Measurements from ENCODE around the gene SPOCK3. TPM values are rescaled to one million over a fixed set of nuclear protein-coding genes. Genes with fewer than 3 reads are reported as not detected.
A peak's percentile ranks its signal among the peaks of the same experiment; 100 is the strongest.

The SPOCK3 gene
- total and polyA plus RNA-seq, 2 donors from 2014 or later, result 0.25 to 0.84 TPM

DNA sequence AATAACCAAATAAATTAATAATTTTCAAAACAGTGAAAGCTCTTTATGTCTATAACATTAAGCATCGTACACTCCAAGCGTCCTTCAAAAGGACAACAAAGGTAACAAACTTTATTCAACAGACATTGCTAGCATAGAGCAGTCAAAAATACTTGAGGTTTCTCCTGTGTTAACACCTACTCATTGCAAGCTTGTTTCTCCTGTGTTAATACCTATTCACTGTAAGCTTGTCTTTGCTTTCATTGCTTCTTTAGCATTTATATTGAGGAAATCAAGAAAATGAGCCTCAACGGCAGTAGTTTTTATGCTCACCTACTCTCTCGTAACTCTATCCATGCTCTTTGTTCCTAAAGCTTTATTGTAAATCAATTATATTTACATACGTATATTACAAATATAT lies 3.5 kb downstream of the SPOCK3 start:
- Histone ChIP-seq H3K9me3 (ENCODE audit: control insufficient read depth in 2 of 3, insufficient read depth in 1 of 3, low read length in 3 of 3) (no peaks in the 10 kb centered on the region), H3K27ac (ENCODE audit: low read depth in 2 of 2, low read length in 2 of 2) (no peak overlapping the region), H3K9ac (ENCODE audit: low read length in 3 of 3) (no peak overlapping the region), H3K4me3 (ENCODE audit: low read length in 3 of 3) (no peak overlapping the region), H3K27me3 (ENCODE audit: control insufficient read depth, insufficient read depth, low read length) (no peaks in the 10 kb centered on the region), H3K36me3 (ENCODE audit: control insufficient read depth in 2 of 3, insufficient read depth in 3 of 3, low read length in 3 of 3) (no peaks in the 10 kb centered on the region), H3K4me1 (ENCODE audit: control insufficient read depth in 2 of 3, insufficient read depth in 2 of 3, low read depth in 1 of 3, low read length in 3 of 3) (no peaks in the 10 kb centered on the region)
- intact Hi-C loops (cut with DNase I), result no loop called here
- no peak for FAIRE-seq
- TF ChIP-seq, protein P1, sequence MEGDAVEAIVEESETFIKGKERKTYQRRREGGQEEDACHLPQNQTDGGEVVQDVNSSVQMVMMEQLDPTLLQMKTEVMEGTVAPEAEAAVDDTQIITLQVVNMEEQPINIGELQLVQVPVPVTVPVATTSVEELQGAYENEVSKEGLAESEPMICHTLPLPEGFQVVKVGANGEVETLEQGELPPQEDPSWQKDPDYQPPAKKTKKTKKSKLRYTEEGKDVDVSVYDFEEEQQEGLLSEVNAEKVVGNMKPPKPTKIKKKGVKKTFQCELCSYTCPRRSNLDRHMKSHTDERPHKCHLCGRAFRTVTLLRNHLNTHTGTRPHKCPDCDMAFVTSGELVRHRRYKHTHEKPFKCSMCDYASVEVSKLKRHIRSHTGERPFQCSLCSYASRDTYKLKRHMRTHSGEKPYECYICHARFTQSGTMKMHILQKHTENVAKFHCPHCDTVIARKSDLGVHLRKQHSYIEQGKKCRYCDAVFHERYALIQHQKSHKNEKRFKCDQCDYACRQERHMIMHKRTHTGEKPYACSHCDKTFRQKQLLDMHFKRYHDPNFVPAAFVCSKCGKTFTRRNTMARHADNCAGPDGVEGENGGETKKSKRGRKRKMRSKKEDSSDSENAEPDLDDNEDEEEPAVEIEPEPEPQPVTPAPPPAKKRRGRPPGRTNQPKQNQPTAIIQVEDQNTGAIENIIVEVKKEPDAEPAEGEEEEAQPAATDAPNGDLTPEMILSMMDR (IDR thresholded peaks at IDR 0.05; ENCODE audit: borderline replicate concordance, extremely low read depth, insufficient read depth), result no peak
- DNase-seq, result no peak

DNA sequence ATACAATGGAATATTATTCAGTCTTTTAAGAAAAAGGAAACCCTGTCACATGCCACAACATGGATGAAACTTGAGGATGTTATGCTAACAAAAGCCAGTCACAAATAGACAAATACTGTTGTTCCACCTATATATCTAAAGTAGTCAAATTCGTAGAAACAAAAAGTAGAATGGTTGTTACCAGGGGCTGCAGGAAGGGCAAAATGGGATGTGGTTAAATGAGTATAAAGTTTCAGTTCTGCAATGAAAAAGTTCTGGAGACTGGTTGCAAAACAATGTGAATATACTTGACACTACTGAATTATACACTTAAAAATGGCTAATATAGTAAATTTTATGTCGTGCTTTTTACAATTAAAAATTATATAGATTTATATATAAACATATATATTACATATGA lies 12.2 kb downstream of the SPOCK3 start:
- H3K4me1 ChIP-seq (ENCODE audit: control insufficient read depth in 2 of 3, insufficient read depth in 2 of 3, low read depth in 1 of 3, low read length in 3 of 3), result no peaks in the 10 kb centered on the region
- no peaks in the 10 kb centered on the region for H3K27me3 ChIP-seq (ENCODE audit: control insufficient read depth, insufficient read depth, low read length)
- no peak for FAIRE-seq
- H3K36me3 ChIP-seq (ENCODE audit: control insufficient read depth in 2 of 3, insufficient read depth in 3 of 3, low read length in 3 of 3), result no peaks in the 10 kb centered on the region
- H3K9me3 ChIP-seq (ENCODE audit: control insufficient read depth in 2 of 3, insufficient read depth in 1 of 3, low read length in 3 of 3), result no peaks in the 10 kb centered on the region
- no peak overlapping the region for H3K4me3 ChIP-seq (ENCODE audit: low read length in 3 of 3)
- intact Hi-C loops (cut with DNase I), result no loop called here
- no peak overlapping the region for H3K9ac ChIP-seq (ENCODE audit: low read length in 3 of 3)
- peak in 1 of 5 donors; percentile 39 for DNase-seq
- H3K27ac ChIP-seq (ENCODE audit: low read depth in 2 of 2, low read length in 2 of 2), result no peak overlapping the region
- TF ChIP-seq, protein P1 (IDR thresholded peaks at IDR 0.05; ENCODE audit: borderline replicate concordance, extremely low read depth, insufficient read depth), result no peak

DNA sequence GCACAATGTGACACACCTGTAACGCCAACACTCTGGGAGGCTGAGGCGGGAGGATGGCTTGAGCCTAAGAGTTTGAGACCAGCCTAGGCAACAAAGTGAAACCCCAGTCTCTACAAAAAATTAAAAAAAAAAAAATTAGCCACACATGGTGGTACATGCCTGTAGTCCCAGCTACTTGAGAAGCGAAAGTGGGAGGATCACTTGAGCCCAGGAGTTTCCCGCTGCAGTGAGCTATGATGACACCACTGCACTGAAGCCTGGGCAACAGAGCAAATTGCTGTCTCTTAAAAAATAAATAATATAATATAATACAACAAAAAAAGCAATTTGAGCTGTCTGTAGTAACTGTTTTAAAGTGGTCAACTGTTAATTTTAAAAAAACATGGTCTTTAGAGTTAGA lies 13.2 kb downstream of the SPOCK3 start:
- Histone ChIP-seq H3K9ac (ENCODE audit: low read length in 3 of 3) (no peak overlapping the region), H3K36me3 (ENCODE audit: control insufficient read depth in 2 of 3, insufficient read depth in 3 of 3, low read length in 3 of 3) (no peaks in the 10 kb centered on the region), H3K27ac (ENCODE audit: low read depth in 2 of 2, low read length in 2 of 2) (no peak overlapping the region), H3K27me3 (ENCODE audit: control insufficient read depth, insufficient read depth, low read length) (no peaks in the 10 kb centered on the region), H3K4me3 (ENCODE audit: low read length in 3 of 3) (no peak overlapping the region), H3K4me1 (ENCODE audit: control insufficient read depth in 2 of 3, insufficient read depth in 2 of 3, low read depth in 1 of 3, low read length in 3 of 3) (no peaks in the 10 kb centered on the region), H3K9me3 (ENCODE audit: control insufficient read depth in 2 of 3, insufficient read depth in 1 of 3, low read length in 3 of 3) (no peaks in the 10 kb centered on the region)
- TF ChIP-seq, protein P1 (IDR thresholded peaks at IDR 0.05; ENCODE audit: borderline replicate concordance, extremely low read depth, insufficient read depth), result no peak
- FAIRE-seq (no peak), DNase-seq (peak in 2 of 5 donors; percentile 32)
- intact Hi-C loops (cut with DNase I), result no loop called here

DNA sequence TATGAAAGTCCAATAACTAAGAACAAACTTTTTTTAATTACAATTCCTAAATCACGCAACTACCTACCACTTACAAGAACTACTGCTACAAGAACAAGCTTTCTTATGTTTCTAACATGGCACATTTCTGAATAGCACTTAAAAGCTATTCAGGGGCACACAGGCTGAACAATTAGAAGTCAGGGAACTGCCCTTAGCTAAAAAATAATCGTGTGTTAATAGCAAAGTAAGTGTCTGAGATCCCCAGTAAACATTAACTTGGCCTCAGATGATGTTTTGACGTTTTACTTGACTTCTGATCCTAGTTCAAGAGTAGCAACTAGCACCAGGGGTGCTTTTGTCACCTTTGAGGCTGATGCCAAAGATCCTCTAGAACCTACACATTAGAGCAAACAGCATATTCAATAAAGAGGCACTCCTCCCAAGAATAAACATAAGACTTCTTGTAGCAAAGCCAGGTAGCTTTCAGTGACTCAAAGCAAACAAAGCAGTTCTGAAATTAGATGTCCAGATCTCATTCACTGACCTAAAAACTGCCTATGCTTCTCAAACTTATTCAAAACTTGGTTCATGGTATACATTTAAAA lies 16.2 kb downstream of the SPOCK3 start:
- DNase-seq, result no peak
- FAIRE-seq, result no peak

More for the DNA sequence above, 16.2 kb downstream of the SPOCK3 start:
- H3K9me3 ChIP-seq (ENCODE audit: control insufficient read depth in 2 of 3, insufficient read depth in 1 of 3, low read length in 3 of 3), result no peaks in the 10 kb centered on the region
- no peak overlapping the region for H3K27ac ChIP-seq (ENCODE audit: low read depth in 2 of 2, low read length in 2 of 2)
- intact Hi-C loops (cut with DNase I), result no loop called here
- TF ChIP-seq, protein P1 (IDR thresholded peaks at IDR 0.05; ENCODE audit: borderline replicate concordance, extremely low read depth, insufficient read depth), result no peak
- H3K9ac ChIP-seq (ENCODE audit: low read length in 3 of 3), result no peak overlapping the region
- H3K36me3 ChIP-seq (ENCODE audit: control insufficient read depth in 2 of 3, insufficient read depth in 3 of 3, low read length in 3 of 3), result no peaks in the 10 kb centered on the region
- H3K27me3 ChIP-seq (ENCODE audit: control insufficient read depth, insufficient read depth, low read length), result no peaks in the 10 kb centered on the region
- H3K4me3 ChIP-seq (ENCODE audit: low read length in 3 of 3), result no peak overlapping the region
- no peaks in the 10 kb centered on the region for H3K4me1 ChIP-seq (ENCODE audit: control insufficient read depth in 2 of 3, insufficient read depth in 2 of 3, low read depth in 1 of 3, low read length in 3 of 3)

All from kidney (tissue), 14 donors.